Activated CD4-positive, alpha-beta T cell treated with anti-CD3 and anti-CD28 coated beads, Interleukin-2, amount 50 U/mL, for 48 hours (primary cell): ENCODE data around the gene KLHL10.
"Not testable (repeated sequence)": the region's sequence is repeated elsewhere in the genome, so short reads cannot be mapped to it uniquely, and the experiment has no call there.

Source experiments
- DNase-seq, 2 experiments: peaks; one replicate each; pipeline ENCODE4 v3.0.0-alpha.2; 2020

The KLHL10 gene

GRCh38 chr17:41813699-41814124 lies 23.9 kb upstream of the KLHL10 start:
- DNase-seq: no peak

DNA sequence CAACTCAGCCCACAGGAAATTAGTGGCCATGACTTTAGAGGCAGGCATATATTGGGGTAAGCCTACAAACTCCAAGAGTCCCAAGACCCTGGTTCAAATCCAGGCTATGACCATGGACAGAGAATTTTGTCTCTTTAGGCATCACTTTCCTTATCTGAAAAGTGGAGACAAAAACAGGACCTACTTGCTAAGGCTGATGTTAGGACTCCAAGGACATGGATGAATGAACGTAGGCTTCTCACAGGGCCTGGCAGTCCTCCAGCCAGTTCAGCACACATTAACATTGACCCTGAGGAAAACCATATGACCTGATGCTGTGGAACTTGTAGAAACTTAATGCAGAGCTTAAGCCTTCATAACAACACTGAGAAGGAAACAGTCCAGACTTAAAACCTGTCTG lies 23.4 kb upstream of the KLHL10 start:
- DNase-seq: no peak

DNA sequence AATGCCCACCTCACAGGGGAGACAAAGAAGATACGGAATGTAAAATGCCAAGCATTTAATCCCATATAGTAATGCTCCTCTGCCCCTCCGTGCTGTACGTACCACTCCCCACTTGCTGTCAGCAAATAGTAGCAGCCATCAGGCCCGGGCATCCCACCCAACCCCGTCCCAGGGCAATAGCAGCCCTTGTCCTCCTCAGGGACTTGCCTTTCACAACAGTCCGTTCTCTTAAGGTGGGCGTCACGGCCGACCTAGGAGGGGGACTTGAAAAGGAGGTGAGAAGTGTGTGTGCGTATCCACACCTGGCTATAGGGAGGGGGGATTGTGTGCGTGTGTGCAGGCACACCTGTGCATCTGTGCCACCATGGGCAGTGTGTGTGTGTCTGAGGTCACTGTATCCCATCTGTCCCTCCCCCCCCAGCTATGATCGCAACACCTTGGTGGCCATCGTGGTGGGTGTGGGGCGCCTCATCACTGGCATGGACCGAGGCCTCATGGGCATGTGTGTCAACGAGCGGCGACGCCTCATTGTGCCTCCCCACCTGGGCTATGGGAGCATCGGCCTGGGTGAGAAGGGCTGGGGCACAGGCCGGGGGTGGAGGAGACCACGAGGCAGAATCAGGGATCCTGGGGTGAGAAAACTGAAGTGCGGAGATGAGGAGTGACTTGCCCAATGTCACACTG lies 20.8 kb upstream of the KLHL10 start:
- no peak for DNase-seq

DNA sequence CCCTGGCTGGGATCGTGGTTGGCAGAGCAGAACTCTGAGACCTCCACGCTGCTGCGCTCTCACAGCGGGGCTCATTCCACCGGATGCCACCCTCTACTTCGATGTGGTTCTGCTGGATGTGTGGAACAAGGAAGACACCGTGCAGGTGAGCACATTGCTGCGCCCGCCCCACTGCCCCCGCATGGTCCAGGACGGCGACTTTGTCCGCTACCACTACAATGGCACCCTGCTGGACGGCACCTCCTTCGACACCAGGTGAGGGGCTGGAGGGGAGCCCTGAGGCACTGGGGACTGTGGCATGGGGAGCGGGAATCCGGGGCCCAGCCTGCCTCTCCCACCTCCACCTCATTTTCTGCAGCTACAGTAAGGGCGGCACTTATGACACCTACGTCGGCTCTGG lies 19.6 kb upstream of the KLHL10 start:
- DNase-seq: no peak

GRCh38 chr17:41821776-41822175 lies 15.8 kb upstream of the KLHL10 start:
- DNase-seq: no peak

DNA sequence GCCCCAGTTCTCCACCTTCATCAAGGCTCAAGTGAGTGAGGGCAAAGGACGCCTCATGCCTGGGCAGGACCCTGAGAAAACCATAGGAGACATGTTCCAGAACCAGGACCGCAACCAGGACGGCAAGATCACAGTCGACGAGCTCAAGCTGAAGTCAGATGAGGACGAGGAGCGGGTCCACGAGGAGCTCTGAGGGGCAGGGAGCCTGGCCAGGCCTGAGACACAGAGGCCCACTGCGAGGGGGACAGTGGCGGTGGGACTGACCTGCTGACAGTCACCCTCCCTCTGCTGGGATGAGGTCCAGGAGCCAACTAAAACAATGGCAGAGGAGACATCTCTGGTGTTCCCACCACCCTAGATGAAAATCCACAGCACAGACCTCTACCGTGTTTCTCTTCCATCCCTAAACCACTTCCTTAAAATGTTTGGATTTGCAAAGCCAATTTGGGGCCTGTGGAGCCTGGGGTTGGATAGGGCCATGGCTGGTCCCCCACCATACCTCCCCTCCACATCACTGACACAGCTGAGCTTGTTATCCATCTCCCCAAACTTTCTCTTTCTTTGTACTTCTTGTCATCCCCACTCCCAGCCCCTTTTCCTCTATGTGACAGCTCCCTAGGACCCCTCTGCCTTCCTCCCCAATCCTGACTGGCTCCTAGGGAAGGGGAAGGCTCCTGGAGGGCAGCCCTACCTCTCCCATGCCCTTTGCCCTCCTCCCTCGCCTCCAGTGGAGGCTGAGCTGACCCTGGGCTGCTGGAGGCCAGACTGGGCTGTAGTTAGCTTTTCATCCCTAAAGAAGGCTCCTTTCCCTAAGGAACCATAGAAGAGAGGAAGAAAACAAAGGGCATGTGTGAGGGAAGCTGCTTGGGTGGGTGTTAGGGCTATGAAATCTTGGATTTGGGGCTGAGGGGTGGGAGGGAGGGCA lies 15.1 kb upstream of the KLHL10 start:
- DNase-seq: no peak

GRCh38 chr17:41823141-41823524 lies 14.5 kb upstream of the KLHL10 start:
- DNase-seq: no peak

- DNase-seq: no peak
Measured at GRCh38 chr17:41823580-41823979, 14.0 kb upstream of the KLHL10 start.

- DNase-seq: no peak
Measured at GRCh38 chr17:41824086-41824485, 13.5 kb upstream of the KLHL10 start.

DNA sequence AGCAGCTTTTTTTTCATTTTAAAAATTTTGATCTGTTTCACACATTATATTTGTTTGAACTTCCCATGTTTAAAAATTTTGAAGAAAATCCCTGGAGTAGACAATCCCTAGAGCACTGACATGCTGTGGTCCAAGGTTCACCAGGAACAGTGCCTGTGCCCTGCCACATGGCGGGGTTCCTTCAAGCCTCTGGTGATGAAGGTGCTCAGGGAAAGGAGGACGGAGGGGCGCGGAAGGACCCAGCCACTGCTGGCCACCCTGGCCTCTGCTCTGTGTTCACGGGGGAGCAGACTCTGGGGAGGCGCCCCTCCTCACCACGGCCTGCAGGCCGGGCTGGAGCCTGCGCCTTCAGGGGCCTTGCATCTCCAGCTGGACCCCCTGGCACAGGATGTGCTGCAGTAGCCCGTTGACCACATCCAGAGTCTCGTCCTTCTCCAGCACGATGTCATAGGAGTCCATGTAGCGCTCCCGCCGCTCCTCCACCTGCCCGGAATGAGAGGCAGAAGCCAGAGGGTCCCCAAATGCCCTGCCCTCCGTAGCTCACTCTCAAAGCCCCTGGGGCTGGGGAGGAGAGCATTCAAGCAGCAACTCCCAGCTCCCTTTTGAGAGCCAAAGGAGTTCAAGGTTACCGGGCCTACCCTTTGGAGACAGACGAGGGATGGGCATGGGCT lies 12.3 kb upstream of the KLHL10 start:
- DNase-seq: no peak

GRCh38 chr17:41829961-41830360 lies 7.7 kb upstream of the KLHL10 start:
- DNase-seq: not testable (repeated sequence)

- DNase-seq: no peak
Measured at GRCh38 chr17:41835214-41835799, 2.3 kb upstream of the KLHL10 start.

DNA sequence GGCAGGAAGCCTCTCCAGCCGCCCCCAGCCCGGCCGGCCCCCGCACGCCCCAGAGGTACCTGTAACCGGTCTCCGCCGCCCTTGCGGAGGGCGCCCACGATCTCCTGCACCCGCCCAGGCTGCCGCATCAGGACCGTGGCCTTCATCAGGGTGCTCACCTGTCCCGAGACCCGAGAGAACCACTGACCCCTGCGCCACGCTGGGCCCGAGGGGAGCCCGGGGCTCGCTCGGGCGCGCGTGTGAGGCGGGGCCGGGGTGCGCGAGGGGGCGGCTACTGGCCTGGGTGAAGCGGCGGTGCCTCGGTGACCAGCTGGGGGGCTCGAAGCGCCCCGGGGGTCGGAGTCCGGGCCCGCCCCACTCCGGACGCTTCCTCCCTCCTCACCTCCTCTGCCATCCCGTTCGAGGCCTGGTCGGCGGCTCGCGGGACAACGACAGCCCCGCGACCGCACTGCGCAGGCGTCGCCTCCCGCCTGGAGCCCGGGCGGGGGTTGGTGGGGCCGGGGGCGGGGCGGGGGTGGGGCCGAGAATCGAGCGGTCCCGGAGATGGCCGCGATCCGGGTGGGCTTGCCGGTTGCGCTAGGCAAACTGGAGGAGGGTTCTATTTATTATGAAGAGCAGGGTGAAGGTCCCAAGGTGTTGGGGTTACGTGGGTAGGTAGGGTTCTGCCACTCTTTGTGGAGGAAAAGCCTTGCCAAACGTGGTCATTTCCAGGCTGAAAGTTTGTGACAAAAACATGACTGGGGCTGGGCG lies 1.6 kb upstream of the KLHL10 start, which contains the start of gene NT5C3B:
Gene NT5C3B (minus strand): TSS at position 433 of the 750 bp plus-strand sequence. CDS start 39 bp downstream, at position 394.
- DNase-seq: peak; percentile 59 to 64

- no peak for DNase-seq
Measured at GRCh38 chr17:41836550-41837196, 952 bp upstream of the KLHL10 start.

DNA sequence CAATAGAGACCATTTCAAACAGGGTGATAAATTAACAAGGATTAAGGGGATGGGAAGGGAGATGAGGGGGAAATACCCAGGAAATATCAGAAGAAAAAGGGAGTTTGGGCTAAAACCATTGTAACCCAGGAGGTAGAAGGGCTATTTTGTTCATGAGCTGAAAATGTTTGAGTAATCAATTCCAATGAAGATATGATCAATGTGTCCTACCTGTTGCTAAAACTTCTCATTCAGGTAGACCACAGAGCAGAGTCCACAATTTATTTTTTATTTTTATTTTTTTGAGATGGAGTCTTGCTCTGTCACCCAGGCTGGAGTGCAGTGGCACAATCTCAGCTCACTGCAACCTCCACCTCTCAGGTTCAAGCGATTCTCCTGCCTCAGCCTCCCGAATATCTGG lies 1.8 kb downstream of the KLHL10 start:
- not testable (repeated sequence) for DNase-seq

GRCh38 chr17:41840781-41841180 lies 3.2 kb downstream of the KLHL10 start:
- not testable (repeated sequence) for DNase-seq

DNA sequence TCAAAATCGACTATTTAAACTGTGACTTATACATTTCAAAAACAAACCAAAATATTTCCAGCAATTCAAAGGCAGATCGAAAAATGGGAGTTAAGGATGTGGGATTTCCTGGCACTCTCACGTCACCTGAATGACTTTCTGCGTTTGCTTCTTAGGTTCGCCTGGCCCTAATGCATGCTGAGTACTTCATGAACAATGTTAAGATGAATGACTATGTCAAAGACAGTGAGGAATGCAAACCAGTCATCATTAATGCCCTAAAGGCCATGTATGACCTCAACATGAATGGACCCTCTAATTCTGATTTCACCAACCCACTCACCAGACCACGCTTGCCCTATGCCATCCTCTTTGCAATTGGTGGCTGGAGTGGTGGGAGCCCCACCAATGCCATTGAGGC lies 7.3 kb downstream of the KLHL10 start:
- no peak for DNase-seq

GRCh38 chr17:41848788-41849187 lies 11.2 kb downstream of the KLHL10 start:
- DNase-seq: no peak

DNA sequence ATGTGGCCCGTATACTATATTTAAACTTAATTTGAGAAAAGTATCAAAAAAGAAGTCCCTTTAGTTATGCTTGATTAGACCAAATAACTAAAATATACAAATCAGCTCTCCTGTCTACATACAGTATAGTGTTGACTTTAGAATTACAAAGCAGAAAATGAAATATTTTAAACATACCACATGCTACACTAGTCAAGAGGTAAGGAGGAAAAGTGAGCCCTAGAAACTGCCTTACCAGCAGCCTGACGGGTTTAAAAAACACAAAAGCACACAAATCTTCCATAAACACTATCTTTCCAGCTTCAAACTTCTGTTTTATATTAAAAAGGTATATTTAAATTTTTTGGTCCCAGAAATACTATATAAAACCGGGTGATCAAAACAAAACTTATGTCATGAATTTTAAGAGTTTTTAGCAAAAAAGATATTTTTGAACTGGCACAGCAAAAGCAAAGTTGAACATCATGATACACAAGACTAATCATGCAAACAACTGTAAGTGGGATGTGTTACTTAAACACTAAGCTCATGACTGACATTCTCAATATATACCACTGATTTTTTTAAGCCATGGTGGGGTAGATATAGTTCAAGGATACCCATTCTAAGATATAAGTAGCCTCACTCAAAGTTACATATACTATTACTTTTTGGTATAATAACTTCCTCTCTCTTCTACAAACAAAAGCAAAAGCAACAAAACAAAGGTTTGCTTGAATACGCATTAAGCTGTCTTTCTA lies 11.8 kb downstream of the KLHL10 start:
- DNase-seq: no peak

DNA sequence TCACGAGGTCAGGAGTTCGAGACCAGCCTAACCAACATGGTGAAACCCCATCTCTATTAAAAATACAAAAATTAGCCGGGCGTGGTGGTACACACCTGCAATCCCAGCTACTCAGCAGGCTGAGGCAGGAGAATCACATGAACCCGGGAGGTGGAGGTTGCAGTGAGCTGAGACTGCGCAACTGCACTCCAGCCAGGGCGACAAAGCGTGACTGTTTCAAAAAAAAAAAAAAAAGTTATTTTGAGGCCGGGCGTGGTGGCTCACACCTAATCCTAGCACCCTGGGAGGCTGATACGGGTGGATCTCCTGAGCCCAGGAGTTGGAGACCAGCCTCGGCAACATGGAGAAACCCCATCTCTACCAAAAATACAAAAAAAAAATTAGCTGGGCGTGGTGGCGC lies 13.8 kb downstream of the KLHL10 start:
- DNase-seq: not testable (repeated sequence)
